ENCODE measurements around the gene E2F4. TPM values are rescaled to one million over a fixed set of nuclear protein-coding genes. Genes with fewer than 3 reads are reported as not detected.
A peak's percentile ranks its signal among the peaks of the same experiment; 100 is the strongest.

Gene E2F4
- total RNA-seq, 1 experiment from 2014 or later = 81.0 TPM

- H3K36me3 Mint-ChIP-seq (ENCODE audit: insufficient read depth, unreplicated experiment) = peaks cover 31% of the 10 kb centered on the region
- peaks cover 16% of the 10 kb centered on the region for H3K4me1 Mint-ChIP-seq (ENCODE audit: insufficient read depth, unreplicated experiment)
- ChIA-PET CTCF (interaction anchor here (0.6 to 1.4 kb wide), 2 partner anchors 24 to 27 kb away, joined by 3 to 4 read pairs; no protein-coding TSS in a partner anchor), POLR2A (interaction anchor here (0.6 to 5.2 kb wide), 5 partner anchors 10 to 42 kb away, joined by 3 to 45 read pairs (median 3); partner anchors contain the start of genes FHOD1 and SLC9A5)
- H3K9me3 Mint-ChIP-seq (ENCODE audit: unreplicated experiment) = no peaks in the 10 kb centered on the region
- no peak overlapping the region for H3K4me3 Mint-ChIP-seq (ENCODE audit: unreplicated experiment)
- no peak overlapping the region for H3K27ac Mint-ChIP-seq (ENCODE audit: low read depth, unreplicated experiment)
- no peaks in the 10 kb centered on the region for H3K27me3 Mint-ChIP-seq (ENCODE audit: insufficient read depth, unreplicated experiment)
- no peak for TF ChIP-seq CTCF (IDR thresholded peaks at IDR 0.05; ENCODE audit: unreplicated experiment)
- intact Hi-C loops (cut with micrococcal nuclease) = no loop called here
- BruUV-seq (replicated peaks) = no TSS peak
- DNase-seq (ENCODE audit: unreplicated experiment) = no peak
These were observed 32.0 kb downstream of the E2F4 start for GRCh38 chr16:67223992-67224391.

- Mint-ChIP-seq H3K36me3 (ENCODE audit: insufficient read depth, unreplicated experiment) (peaks cover 32% of the 10 kb centered on the region), H3K4me3 (ENCODE audit: unreplicated experiment) (peak overlapping the region; percentile 99), H3K4me1 (ENCODE audit: insufficient read depth, unreplicated experiment) (peaks cover 21% of the 10 kb centered on the region), H3K27ac (ENCODE audit: low read depth, unreplicated experiment) (peak overlapping the region; percentile 99), H3K9me3 (ENCODE audit: unreplicated experiment) (no peaks in the 10 kb centered on the region), H3K27me3 (ENCODE audit: insufficient read depth, unreplicated experiment) (no peaks in the 10 kb centered on the region)
- CTCF ChIA-PET = interaction anchor here (0.7 to 3.1 kb wide), 12 partner anchors 9 to 280 kb away, joined by 3 to 16 read pairs (median 4); partner anchors contain the start of gene NOL3
- TF ChIP-seq CTCF (IDR thresholded peaks at IDR 0.05; ENCODE audit: unreplicated experiment) = no peak
- intact Hi-C loops (cut with micrococcal nuclease) = loop anchor here (2.0 kb wide), 2 partner anchors 20 to 28 kb away; partner anchors contain the start of genes ELMO3 and FHOD1
- no peak for DNase-seq (ENCODE audit: unreplicated experiment)
- POLR2A ChIA-PET = interaction anchor here (0.9 to 5.2 kb wide), 15 partner anchors 9 to 346 kb away, joined by 3 to 87 read pairs (median 6); partner anchors contain the start of genes ATP6V0D1, CTCF, ELMO3 and FHOD1
- BruUV-seq (replicated peaks) = TSS peak; percentile 46
These were observed 34.4 kb downstream of the E2F4 start for GRCh38 chr16:67226295-67226803.

- H3K27ac Mint-ChIP-seq (ENCODE audit: low read depth, unreplicated experiment) = peak within 1 kb of the TSS; percentile 99
- intact Hi-C loops (cut with micrococcal nuclease) = loop anchor here (2.0 kb wide), 2 partner anchors 20 to 28 kb away; partner anchors contain the start of genes ELMO3 and FHOD1
- TSS peak; percentile 36 for BruUV-seq (replicated peaks)
- no peaks in the 10 kb centered on the region for H3K9me3 Mint-ChIP-seq (ENCODE audit: unreplicated experiment)
- ChIA-PET CTCF (interaction anchor here (0.6 to 3.1 kb wide), 21 partner anchors 9 to 408 kb away, joined by 3 to 16 read pairs (median 4); partner anchors contain the start of gene NOL3), POLR2A (interaction anchor here (0.8 to 5.2 kb wide), 18 partner anchors 8 to 347 kb away, joined by 3 to 87 read pairs (median 6); partner anchors contain the start of genes ATP6V0D1, CTCF, ELMO3 and FHOD1)
- H3K27me3 Mint-ChIP-seq (ENCODE audit: insufficient read depth, unreplicated experiment) = no peaks in the 10 kb centered on the region
- peaks cover 34% of the 10 kb centered on the region for H3K36me3 Mint-ChIP-seq (ENCODE audit: insufficient read depth, unreplicated experiment)
- no peak for TF ChIP-seq CTCF (IDR thresholded peaks at IDR 0.05; ENCODE audit: unreplicated experiment)
- H3K4me3 Mint-ChIP-seq (ENCODE audit: unreplicated experiment) = peak within 1 kb of the TSS; percentile 99
- DNase-seq (ENCODE audit: unreplicated experiment) = peak; percentile 99
- peaks cover 21% of the 10 kb centered on the region for H3K4me1 Mint-ChIP-seq (ENCODE audit: insufficient read depth, unreplicated experiment)
These were observed 35.0 kb downstream of the E2F4 start, which contains the start of gene TMEM208 for GRCh38 chr16:67226804-67227566. TMEM208 (plus strand) TSS chr16:67227130; CDS start chr16:67227219, 89 bp downstream.

- Mint-ChIP-seq H3K27me3 (ENCODE audit: insufficient read depth, unreplicated experiment) (no peaks in the 10 kb centered on the region), H3K27ac (ENCODE audit: low read depth, unreplicated experiment) (peak overlapping the region; percentile 99), H3K4me1 (ENCODE audit: insufficient read depth, unreplicated experiment) (peaks cover 21% of the 10 kb centered on the region), H3K9me3 (ENCODE audit: unreplicated experiment) (no peaks in the 10 kb centered on the region), H3K4me3 (ENCODE audit: unreplicated experiment) (peak overlapping the region; percentile 99), H3K36me3 (ENCODE audit: insufficient read depth, unreplicated experiment) (peaks cover 40% of the 10 kb centered on the region)
- CTCF ChIA-PET = interaction anchor here (0.6 to 3.1 kb wide), 17 partner anchors 9 to 407 kb away, joined by 3 to 16 read pairs (median 4); partner anchors contain the start of gene E2F4
- TF ChIP-seq CTCF (IDR thresholded peaks at IDR 0.05; ENCODE audit: unreplicated experiment) = no peak
- DNase-seq (ENCODE audit: unreplicated experiment) = no peak
- intact Hi-C loops (cut with micrococcal nuclease) = loop anchor here (2.0 kb wide), 2 partner anchors 19 to 29 kb away; partner anchors contain the start of genes ELMO3 and FHOD1
- POLR2A ChIA-PET = interaction anchor here (0.6 to 5.2 kb wide), 19 partner anchors 8 to 334 kb away, joined by 3 to 87 read pairs (median 5); partner anchors contain the start of genes ATP6V0D1, CTCF, ELMO3 and FHOD1
- BruUV-seq (replicated peaks) = no TSS peak
These were observed 35.6 kb downstream of the E2F4 start for GRCh38 chr16:67227567-67227921.

Measured in MCF 10A (cell line).